ENCODE measurements around the gene TBCA. TPM values are rescaled to one million over a fixed set of nuclear protein-coding genes. Genes with fewer than 3 reads are reported as not detected.

TBCA gene
- total and polyA plus RNA-seq, 2 donors from 2014 or later = 124 to 407 TPM

GRCh38 chr5:77642738-77643653, 133.1 kb downstream of the TBCA start:
- intact Hi-C loops (cut with DNase I) = no loop called here
- Histone ChIP-seq H3K36me3 (ENCODE audit: control insufficient read depth in 2 of 3, insufficient read depth in 3 of 3, low read length in 3 of 3) (no peaks in the 10 kb centered on the region), H3K4me1 (ENCODE audit: control insufficient read depth in 2 of 3, insufficient read depth in 2 of 3, low read depth in 1 of 3, low read length in 3 of 3) (peaks cover 0 to 4% (median 0%) of the 10 kb centered on the region in 3 donors), H3K27me3 (ENCODE audit: control insufficient read depth, insufficient read depth, low read length) (peaks cover 77% of the 10 kb centered on the region), H3K9me3 (ENCODE audit: control insufficient read depth in 2 of 3, insufficient read depth in 1 of 3, low read length in 3 of 3) (no peaks in the 10 kb centered on the region), H3K9ac (ENCODE audit: low read length in 3 of 3) (no peak overlapping the region), H3K4me3 (ENCODE audit: low read length in 3 of 3) (no peak overlapping the region), H3K27ac (ENCODE audit: low read depth in 2 of 2, low read length in 2 of 2) (no peak overlapping the region)
- peak in 2 of 5 donors; percentile 17 to 58 for DNase-seq
- TF ChIP-seq CTCF (IDR thresholded peaks at IDR 0.05; ENCODE audit: borderline replicate concordance, extremely low read depth, insufficient read depth) = no peak
- FAIRE-seq = no peak

DNA sequence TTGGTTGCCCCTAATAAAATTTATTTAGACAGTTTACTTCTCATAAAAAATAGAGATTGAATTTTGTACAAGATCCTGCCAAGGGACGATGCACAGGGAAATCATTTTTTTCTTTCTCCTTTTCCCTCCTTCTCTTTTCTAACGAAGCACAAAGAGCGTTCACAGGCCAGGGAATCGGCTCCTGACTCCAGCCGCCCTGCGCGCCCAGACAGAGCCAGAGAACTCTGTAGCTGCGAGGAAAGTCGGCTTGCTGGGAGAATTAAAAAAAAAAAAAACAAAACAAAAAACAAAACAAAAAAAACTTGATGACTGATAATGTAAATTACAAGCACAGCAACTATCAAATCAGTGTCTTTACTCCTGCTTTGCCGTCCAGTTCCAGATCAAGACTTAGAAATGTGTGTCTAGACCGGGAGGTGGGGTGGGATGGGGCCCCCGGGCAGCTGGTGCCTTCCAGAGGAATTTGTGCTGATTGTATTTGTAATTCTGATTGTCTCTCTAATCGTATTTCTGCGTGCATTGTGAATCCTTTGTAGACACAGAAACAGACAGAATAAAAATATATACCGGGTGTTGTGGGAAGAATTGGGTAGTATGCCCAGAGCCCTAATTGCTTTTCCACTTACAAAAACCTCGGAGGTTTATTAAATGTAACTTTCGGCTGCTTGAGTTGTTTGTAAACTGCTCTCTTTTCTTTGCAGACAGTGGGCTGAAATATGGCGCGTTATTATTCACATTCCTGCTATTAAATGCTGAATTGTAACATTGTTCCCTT, 134.0 kb downstream of the TBCA start:
- TF ChIP-seq CTCF (IDR thresholded peaks at IDR 0.05; ENCODE audit: borderline replicate concordance, extremely low read depth, insufficient read depth) = no peak
- Histone ChIP-seq H3K27ac (ENCODE audit: low read depth in 2 of 2, low read length in 2 of 2) (no peak overlapping the region), H3K27me3 (ENCODE audit: control insufficient read depth, insufficient read depth, low read length) (peaks cover 80% of the 10 kb centered on the region), H3K9ac (ENCODE audit: low read length in 3 of 3) (no peak overlapping the region), H3K9me3 (ENCODE audit: control insufficient read depth in 2 of 3, insufficient read depth in 1 of 3, low read length in 3 of 3) (no peaks in the 10 kb centered on the region), H3K4me1 (ENCODE audit: control insufficient read depth in 2 of 3, insufficient read depth in 2 of 3, low read depth in 1 of 3, low read length in 3 of 3) (peaks cover 0 to 4% (median 0%) of the 10 kb centered on the region in 3 donors), H3K36me3 (ENCODE audit: control insufficient read depth in 2 of 3, insufficient read depth in 3 of 3, low read length in 3 of 3) (no peaks in the 10 kb centered on the region), H3K4me3 (ENCODE audit: low read length in 3 of 3) (no peak overlapping the region)
- no peak for DNase-seq
- intact Hi-C loops (cut with DNase I) = no loop called here
- no peak for FAIRE-seq

GRCh38 chr5:77641397-77641943, 134.7 kb downstream of the TBCA start:
- DNase-seq = no peak
- TF ChIP-seq CTCF (IDR thresholded peaks at IDR 0.05; ENCODE audit: borderline replicate concordance, extremely low read depth, insufficient read depth) = no peak
- peaks cover 0 to 4% (median 0%) of the 10 kb centered on the region in 3 donors for H3K4me1 ChIP-seq (ENCODE audit: control insufficient read depth in 2 of 3, insufficient read depth in 2 of 3, low read depth in 1 of 3, low read length in 3 of 3)

More at GRCh38 chr5:77641397-77641943, 134.7 kb downstream of the TBCA start:
- Histone ChIP-seq H3K36me3 (ENCODE audit: control insufficient read depth in 2 of 3, insufficient read depth in 3 of 3, low read length in 3 of 3) (no peaks in the 10 kb centered on the region), H3K9ac (ENCODE audit: low read length in 3 of 3) (no peak overlapping the region), H3K27ac (ENCODE audit: low read depth in 2 of 2, low read length in 2 of 2) (no peak overlapping the region), H3K4me3 (ENCODE audit: low read length in 3 of 3) (no peak overlapping the region), H3K9me3 (ENCODE audit: control insufficient read depth in 2 of 3, insufficient read depth in 1 of 3, low read length in 3 of 3) (no peaks in the 10 kb centered on the region), H3K27me3 (ENCODE audit: control insufficient read depth, insufficient read depth, low read length) (peaks cover 80% of the 10 kb centered on the region)
- intact Hi-C loops (cut with DNase I) = no loop called here
- no peak for FAIRE-seq

Other genes starting within 250 kb of the TBCA start
- not detected for gene OTP, start 137.6 kb downstream of the TBCA start, total RNA-seq
- gene OTP, start 137.6 kb downstream of the TBCA start, polyA plus RNA-seq (ENCODE audit: insufficient read depth, low read depth, low replicate concordance) = not detected